DMS153 (cell line): ENCODE data around the gene ACAD8.
"Not testable (repeated sequence)": the region's sequence is repeated elsewhere in the genome, so short reads cannot be mapped to it uniquely, and the experiment has no call there.

Source experiments
- DNase-seq: peaks from one replicate; lab custom pipeline; 2025; lab: John Stamatoyannopoulos, UW

ACAD8 gene

DNA sequence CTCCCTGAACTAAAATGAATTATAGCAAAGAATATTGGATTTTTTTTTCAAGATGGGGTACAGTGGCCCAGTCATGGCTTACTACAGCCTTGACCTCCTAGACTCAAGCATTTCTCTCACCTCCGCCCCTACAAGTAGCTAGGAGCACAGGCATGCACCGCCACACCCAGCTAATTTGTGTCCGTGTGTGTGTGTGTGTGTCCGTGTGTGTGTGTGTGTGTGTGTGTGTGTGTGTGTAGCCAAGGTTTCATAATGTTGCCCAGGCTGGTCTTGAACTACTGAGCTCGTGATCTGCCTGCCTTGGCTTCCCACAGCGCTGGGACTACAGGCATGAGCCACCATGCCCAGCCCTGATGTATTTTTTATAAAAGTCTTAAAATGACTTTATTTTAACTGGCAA is 12.8 kb upstream of the ACAD8 start:
- no peak for DNase-seq

DNA sequence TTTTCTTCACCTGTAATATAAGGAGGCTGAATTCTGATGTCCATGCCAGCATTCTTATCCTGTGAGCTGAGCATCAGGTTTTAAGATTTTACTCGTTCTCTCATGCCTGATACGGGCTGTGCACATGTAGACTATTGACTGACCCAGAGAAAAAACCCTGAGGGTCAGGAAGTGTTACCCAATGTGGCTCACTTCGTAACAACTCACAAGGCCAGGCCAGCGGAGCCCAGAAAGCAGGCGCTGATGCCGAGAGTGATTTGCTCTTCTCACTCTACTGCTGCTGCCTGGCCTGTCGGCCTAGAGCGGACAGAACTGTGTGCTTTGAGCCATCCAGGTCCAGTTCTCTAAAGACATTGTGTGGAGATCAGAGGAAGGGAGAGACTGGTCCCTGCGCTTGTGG is 11.0 kb upstream of the ACAD8 start:
- no peak for DNase-seq

DNA sequence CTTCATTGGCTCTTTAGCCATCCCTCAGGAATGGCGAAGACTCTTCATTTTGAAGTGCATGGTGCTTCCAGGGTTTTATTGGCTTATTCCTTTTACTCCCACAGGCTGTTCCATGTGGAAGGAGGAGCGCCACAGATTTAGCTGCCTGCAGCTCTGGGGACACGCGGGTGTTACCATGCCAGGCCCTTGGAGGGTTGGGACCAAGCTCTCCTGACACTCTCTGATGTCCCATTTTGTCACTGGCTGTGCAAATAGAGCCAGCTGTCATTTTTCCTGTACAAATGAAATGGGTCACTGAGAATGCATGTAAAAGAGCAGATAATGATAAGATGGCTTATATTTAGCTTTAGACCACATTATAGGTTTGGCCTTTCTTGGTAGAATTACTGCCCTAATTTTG is 9.5 kb upstream of the ACAD8 start:
- DNase-seq, result no peak

DNA sequence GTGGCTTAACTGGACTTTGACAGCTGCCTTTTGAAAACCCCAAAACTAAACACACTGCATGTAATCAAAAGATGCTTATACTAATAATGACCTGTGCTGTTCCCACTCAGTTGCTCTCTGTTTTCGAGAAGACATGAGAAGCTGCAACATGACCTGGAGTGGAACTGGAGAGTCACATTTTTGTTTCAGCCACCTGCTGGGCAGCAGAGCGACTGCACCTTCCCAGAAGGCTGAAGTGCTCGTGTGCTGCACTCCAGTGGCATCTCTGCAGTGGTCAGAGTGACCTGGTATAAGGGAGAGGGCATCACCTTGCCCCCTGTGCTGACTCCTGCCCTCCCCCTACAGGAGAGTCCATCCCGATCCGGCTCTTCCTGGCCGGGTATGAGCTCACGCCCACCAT is 8.8 kb upstream of the ACAD8 start:
- DNase-seq, result no peak

DNA sequence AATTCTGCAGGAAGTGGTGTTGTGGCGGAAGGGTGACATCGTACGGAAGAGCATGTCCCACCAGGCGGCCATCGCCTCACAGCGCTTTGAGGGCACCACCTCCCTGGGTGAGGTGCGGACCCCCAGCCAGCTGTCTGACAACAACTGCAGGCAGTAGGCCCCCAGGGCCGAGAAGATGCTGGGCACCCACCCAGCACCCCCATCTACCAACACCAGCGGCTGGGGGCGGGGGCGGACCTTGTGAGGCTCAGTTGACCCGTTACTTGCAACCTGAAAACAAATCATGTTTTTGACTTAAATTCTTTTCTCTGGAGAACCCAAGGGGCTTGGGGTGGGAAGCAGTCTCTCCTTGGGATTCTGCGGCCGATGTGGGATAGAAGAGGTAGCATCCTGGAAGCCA is 7.9 kb upstream of the ACAD8 start:
- DNase-seq, result no peak

DNA sequence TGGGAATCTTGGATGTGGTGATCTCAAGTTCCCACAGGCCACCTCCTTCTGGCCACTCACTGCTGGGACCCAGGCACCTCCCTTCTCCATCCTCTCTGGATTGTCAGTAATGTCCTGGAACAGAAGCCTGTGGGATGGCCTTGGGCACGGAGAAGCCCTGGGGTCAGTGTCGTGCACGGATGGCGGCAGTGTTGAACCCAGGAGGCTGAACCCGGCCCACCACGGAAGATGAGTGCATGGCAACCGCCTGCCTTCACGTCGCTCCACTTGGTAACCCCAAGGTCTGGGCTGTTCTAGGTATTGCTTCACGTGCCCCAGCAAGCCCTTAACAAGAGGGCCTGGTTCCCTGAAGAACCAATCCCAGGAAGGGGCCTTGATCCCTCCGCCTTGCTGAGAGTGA is 7.3 kb upstream of the ACAD8 start:
- no peak for DNase-seq

DNA sequence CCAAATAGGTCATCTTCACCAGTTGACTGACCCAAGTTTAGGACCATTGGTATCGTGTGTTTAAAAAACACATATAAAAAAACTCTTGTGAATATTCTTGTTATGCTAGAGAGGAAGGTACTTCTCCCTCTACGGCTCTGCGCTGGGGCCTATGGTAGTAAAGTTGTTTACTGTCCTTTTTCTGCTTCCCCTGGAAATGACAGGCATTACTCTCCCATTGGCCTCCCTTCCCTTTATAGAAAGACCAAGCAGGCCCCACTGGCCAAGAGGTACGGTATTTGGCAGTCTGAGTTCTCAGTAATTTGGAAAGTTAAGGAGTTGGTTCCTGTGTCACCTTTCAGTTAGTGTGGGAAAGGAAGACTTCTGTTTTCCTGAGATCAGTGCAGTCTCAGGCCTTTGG is 6.7 kb upstream of the ACAD8 start:
- DNase-seq, result no peak

DNA sequence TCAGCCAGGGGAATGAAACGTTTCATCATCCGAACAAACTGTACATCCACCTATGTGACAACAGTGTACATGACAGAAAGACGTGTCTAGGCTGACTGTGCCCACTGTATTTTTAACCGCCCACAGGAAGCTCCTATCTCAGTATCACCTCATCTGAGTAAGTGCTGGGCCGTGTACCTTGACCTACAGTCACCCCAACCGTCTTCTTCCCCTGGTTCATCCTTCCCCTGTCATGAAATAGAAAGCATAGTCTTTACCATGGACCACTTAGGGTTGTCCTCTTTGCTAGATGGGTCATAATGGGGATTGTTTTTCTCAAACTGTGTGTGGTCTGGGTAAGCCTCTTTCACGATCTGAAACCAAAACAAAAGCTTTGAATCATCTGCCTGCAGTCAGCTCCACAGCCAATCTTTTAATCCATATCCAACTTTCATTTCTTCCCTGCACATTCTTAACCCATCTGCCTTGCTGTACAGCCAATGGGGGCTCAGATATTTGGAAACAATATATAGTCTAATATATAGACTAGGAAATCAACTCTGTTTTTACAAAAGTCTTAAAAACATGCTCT is 4.4 kb upstream of the ACAD8 start:
- DNase-seq, result no peak

DNA sequence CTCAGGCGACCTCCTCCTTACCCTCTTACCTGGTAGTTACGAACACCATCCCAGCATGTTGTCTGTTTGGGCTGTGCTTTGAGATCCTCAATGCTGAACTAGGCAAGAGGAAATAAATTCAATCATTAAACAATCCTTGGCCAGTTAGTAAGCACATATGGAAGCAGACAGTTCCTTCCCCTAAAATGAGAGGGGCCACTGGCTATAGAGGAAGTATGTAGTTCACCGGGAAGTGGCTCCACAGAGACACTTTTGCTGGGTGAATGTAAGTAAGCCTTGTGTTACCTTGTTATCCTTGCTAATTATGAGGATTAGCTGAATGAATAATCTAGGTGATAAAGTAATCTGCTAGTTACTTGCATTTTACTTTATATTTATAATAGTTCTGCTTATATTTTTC is 3.1 kb upstream of the ACAD8 start:
- no peak for DNase-seq

DNA sequence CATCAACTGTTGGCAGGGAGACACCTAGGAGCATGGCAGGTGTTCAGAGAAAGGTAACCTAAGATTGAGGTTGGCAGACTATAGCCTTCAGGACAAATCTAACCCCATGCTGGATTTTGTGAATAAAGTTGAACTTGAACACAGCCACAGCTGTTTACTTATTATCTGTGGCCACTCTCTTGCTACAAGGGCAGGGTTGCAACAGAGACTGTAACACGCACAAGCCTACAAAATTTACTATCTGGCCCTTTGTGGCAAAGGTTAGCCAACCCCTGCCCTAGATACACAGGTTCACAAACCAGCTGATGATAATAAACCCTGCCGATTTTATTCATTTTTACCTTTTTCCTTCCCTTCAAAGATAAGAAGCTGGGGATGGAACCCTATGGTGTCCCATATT is 2.7 kb upstream of the ACAD8 start:
- no peak for DNase-seq

DNA sequence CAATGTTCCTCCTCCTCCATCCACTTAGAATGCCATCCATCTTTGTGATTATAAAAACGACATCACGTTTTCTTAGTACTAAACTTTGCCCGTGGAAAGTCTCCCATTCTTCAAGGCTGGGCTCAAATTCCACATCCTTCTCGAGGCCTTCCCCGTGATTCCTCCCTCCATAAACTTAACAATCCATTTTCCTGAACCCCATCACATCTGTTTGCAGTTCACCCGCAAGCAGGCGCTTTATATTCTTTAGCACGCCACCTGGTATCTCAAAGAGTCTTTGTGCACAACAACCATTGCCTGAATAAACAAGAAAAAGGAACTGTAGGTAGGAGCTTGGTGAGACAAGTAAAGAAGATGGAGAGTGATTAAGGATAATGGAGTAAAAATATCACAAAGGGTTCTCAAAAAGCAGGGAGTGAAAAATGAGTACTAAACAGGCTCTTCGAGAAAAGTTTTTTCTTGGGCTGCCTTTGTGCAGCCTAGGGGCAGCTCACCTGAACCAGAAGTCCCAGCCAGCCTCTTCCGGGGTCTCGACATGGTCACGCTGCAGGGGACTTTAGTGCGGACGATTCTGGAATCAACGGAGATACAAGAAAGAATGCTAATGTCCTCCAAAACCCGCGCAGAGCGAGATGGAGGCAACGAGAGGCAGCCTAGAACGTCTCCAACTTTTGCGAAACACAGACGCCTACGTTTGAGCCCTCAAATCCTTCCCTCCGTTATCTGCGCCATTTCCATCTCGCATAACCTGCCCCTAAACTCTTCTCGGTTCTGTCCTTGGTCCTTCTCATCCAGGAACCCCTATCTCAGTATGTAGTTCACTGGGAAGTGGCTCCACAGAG is 801 bp upstream of the ACAD8 start:
- no peak for DNase-seq

DNA sequence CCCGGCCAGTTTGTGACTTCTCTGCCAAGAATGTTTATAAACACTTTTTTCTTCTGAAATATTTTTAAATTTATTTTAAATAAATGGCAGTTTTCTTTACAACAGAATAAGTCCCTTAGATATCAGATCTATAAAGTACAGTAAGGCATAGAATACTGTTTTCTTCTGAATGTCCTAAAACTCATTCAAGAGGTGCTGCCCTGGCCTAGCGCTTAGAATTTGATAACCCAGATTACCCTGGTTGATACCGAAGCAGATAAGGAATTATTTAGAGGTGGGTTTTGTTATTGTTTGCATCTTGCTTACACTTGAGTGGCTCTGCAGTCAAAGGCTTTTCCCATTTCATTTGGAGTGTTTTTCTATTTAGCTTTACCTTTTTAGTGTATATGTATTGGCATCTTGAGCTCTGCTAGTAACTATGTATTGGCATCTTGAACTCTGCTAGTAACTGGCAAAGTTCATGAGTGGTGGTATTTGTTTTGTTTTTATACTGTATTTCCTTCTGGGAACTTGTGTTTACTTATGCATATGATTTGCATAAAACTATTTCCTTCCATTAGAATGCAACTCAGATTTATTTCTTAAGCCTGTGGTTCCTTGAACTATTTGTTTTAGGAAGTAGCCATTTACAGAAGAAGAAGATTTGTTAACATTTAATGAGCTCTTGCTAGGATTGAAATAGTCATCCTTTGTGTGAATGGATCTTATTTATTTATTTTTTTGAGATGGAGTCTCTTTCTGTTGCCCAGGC is 1.2 kb downstream of the ACAD8 start:
- no peak for DNase-seq

DNA sequence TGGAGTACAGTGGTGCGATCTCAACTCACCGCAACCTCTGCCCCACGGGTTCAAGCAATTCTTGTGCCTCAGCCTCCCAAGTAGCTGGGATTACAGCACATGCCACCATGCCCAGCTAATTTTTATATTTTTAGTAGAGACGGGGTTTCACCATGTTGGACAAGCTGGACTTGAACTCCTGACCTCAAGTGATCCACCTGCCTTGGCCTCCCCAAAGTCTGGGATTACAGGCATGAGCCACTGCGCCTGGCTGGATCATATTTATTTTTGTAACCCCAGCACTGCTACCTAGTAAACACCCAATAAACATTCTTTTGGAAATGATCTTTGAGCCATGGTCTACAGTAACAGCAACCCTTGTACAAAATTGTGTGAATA is 1.8 kb downstream of the ACAD8 start:
- DNase-seq, result not testable (repeated sequence)

DNA sequence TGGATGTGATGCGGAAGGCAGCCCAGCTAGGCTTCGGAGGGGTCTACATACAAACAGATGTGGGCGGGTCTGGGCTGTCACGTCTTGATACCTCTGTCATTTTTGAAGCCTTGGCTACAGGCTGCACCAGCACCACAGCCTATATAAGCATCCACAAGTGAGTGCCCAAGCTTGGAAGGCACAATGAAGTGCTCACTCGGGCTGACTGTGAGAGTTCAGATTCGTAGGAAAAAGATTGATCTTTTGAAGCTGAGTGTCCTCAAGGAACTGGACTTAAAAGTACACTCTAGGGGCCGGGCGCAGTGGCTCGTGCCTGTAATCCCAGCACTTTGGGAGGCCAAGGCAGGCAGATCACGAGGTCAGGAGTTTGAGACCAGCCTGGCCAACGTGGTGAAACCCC is 3.7 kb downstream of the ACAD8 start:
- no peak for DNase-seq

DNA sequence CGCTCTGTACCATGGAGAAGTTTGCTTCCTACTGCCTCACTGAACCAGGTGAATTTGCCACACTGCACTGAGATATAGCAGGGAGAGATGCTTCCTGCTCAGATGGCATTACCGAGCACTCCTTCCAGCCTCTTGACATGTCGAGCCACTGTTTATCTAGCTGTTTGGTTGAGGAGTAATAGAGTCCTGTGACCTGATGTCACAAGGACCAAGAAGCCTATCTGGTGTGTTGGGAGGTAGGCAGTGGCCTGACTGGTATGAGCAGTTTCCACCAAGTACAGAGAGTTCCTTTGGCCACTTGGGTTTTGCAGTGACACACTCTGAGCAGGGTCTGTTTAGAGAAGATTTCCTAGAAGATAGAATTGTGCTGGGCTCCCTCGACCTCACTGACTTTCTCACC is 5.2 kb downstream of the ACAD8 start:
- no peak for DNase-seq

DNA sequence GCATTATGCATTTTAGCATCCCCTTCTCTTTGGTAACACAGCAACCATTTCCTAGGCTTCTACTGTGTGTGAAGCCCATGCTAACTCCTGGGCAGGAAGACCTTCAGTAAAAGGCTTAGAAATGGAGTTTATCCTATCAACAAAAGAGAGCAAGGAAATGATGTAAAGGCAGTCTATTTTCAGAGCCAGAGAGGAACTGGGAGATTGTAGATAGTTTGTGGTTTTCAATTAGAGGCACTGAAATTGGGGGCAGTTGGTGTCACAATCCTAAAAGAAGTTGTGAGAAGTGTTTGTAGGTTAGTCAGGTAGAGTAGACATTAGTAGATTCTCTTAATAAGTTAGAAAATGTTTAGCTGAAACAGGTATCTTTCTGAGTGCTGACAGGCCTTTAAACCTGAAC is 7.1 kb downstream of the ACAD8 start:
- DNase-seq, result no peak

DNA sequence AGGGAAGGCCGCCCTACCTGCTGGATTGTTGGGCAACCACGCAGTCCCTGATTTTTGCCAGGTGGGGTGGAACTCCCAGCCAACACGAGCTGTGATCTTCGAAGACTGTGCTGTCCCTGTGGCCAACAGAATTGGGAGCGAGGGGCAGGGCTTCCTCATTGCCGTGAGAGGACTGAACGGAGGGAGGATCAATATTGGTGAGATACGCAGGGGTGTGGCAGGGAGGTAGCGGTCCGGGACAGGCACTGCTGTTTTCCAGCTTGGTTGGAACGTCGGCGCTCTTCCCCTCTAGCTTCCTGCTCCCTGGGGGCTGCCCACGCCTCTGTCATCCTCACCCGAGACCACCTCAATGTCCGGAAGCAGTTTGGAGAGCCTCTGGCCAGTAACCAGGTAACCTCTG is 7.6 kb downstream of the ACAD8 start:
- DNase-seq, result no peak

DNA sequence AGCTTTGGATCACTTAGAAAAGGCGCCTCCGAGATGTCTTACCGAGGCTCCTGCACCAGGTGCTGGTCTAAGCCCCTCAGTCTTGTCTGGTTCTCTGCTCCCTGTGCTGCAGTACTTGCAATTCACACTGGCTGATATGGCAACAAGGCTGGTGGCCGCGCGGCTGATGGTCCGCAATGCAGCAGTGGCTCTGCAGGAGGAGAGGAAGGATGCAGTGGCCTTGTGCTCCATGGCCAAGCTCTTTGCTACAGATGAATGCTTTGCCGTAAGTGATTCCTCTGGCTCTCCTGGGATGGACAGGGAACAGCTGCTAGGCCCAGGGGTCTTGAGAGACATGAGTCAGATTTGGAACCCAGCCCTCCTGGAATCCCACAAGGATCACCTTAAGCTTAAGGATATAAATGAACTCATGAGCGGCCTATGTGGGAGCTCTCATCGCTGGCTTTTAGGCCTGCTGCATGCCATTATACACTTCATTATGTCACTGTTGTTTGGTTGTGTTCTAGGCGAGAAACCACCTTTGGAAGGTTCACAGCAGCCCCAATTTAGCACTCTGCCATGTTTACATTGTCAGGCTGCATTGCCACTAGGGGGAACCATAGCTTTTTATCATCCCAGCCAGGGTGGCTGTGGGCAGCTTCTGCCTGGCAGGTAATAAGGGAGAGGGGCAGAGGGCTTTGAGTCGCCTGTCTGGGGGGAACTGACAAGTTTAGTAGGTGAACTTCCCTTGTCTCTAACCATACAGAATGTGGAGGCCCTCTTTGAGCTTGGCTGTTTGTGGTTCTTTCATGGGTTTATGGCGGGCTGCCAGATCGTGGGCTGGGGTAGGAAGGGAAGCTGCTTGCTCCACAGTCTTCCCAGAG is 8.5 kb downstream of the ACAD8 start:
- DNase-seq, result no peak

DNA sequence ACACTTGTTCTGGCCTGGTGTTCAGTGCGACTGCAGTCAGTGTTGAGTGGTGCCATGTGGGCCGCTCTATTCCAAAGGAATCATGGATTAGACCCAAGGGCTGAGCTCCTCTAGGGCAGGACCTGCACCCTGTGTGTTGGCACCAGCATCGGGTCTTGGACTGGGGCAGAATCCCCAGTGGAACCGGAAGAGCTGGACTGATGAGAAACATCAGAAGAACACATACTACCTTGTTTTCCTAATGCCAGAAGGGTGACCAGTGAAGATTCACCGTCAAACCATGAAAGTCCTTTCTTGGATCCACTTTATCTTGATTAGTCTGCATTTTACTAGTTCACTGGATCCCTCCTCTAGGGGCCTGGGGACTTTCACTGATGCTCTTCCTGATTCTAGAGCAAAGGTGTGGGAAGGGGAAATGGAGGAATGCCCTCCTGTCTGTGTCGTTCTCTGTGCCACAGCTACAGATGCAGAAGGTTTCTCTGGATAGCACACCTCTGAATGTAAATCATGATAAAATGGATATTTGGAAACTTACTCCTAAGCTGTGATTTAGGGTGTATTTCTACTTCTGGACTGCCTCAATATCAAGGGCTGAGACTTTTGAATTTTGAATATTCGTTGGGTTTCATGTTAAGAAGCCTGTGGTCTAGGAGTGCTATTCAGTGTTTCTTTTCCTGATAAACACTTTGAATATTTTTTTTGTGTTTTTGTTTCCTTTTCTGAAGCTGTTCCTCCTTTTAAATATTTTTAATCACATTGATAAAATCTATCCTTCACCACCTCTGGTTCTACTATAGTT is 11.8 kb downstream of the ACAD8 start:
- DNase-seq, result no peak

DNA sequence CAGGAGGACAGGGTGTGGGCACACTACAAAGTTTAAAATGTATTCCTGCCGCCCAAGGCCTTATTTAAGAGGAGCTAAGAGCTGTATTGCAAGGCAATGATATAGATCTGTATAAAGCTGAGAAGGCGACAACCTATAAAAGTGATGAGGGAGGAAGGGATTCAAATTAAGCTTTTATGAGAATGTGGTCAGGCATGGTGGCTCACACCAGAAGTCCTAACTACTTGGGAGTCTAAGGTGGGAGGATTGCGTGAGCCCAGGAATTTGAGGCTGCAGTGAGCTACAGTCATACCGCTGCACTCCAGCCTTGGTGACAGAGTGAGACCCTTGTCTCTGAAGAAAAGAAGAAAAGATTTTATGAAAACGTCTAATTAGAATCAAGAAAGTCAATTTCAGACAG is 13.1 kb downstream of the ACAD8 start:
- no peak for DNase-seq

DNA sequence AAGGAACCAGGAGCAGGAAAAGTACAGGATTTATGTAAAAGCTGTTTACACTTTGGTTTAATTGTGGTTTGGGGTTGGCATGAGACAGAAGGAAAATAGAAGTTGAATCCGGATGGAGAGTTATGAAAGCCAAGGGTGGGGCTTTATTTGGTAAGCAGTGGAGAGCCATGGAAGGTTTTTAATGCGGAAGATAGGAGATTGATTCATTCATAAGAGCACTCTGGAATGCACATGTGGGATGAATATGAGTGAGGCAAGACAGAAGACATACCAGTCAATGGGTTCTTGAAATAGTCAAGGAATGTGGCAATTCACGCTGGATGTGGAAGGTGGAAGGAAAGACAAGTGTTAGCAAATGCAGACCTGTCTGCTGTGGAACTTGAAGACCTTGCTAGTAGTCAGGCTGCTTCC is 13.5 kb downstream of the ACAD8 start:
- no peak for DNase-seq

DNA sequence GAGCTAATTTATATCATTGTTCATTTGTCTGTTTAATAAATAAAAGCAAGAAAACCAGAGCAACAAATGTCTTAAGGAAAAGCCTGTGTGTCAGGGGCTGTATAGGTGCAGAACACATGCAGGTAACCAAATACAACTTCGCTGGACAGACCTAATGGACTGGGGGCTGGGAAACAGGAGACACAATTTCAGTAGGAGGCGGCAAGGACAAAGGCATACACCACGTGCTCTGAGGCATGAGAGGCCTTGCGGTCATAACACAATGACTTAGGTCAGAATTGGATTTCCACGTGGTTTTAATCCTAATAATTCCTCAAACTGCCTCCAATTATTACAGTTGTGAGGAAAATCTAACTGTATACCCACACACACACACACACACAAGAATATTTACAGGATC is 14.1 kb downstream of the ACAD8 start:
- DNase-seq, result no peak
